Activated naive CD8-positive, alpha-beta T cell (primary cell): Measurements from ENCODE around the gene APOBEC3B.
"Not testable (repeated sequence)": the region's sequence is repeated elsewhere in the genome, so short reads cannot be mapped to it uniquely, and the experiment has no call there.

Experiments
- H3K27ac Mint-ChIP-seq: one replicate; pipeline ENCODE4 v1.8.0; 2021; ENCODE audit warnings: mixed read lengths
- H3K27me3 Mint-ChIP-seq: one replicate; pipeline ENCODE4 v1.8.0; 2021; ENCODE audit warnings: mixed read lengths
- H3K36me3 Mint-ChIP-seq: one replicate; pipeline ENCODE4 v1.8.0; 2021; ENCODE audit warnings: mixed read lengths
- H3K4me1 Mint-ChIP-seq: one replicate; pipeline ENCODE4 v1.8.0; 2021; ENCODE audit warnings: low read depth, mixed read lengths
- H3K4me3 Mint-ChIP-seq: one replicate; pipeline ENCODE4 v1.8.0; 2021; ENCODE audit warnings: mild to moderate bottlenecking, mixed read lengths
- H3K9me3 Mint-ChIP-seq: one replicate; pipeline ENCODE4 v1.8.0; 2021; ENCODE audit warnings: low read depth, mixed read lengths

The APOBEC3B gene

GRCh38 chr22:39040538-39041296 is 58.6 kb downstream of the APOBEC3B start, which contains the start of gene APOBEC3F:
Gene APOBEC3F, plus strand, starts transcription at chr22:39040864. Its CDS starts 97 bp downstream, at chr22:39040961.
- not testable (repeated sequence) for H3K36me3 Mint-ChIP-seq, H3K27me3 Mint-ChIP-seq
- peaks cover 40% of the 10 kb centered on the region for H3K4me1 Mint-ChIP-seq

GRCh38 chr22:39041908-39042307 is 59.8 kb downstream of the APOBEC3B start:
- peaks cover 35% of the 10 kb centered on the region for H3K4me1 Mint-ChIP-seq

More at GRCh38 chr22:39040538-39041296, 58.6 kb downstream of the APOBEC3B start, which contains the start of gene APOBEC3F:
- Mint-ChIP-seq H3K27ac (peak within 1 kb of the TSS; percentile 91), H3K4me3 (peak within 1 kb of the TSS; percentile 89)
- not testable (repeated sequence) for H3K9me3 Mint-ChIP-seq

More at GRCh38 chr22:39041908-39042307, 59.8 kb downstream of the APOBEC3B start:
- H3K27ac Mint-ChIP-seq, result peak overlapping the region; percentile 91
- H3K9me3 Mint-ChIP-seq, result no peaks in the 10 kb centered on the region
- no peaks in the 10 kb centered on the region for H3K27me3 Mint-ChIP-seq
- peak overlapping the region; percentile 89 for H3K4me3 Mint-ChIP-seq
- no peaks in the 10 kb centered on the region for H3K36me3 Mint-ChIP-seq
